Spleen (tissue), 11 donors: Measurements from ENCODE around the gene DOCK11. TPM values are rescaled to one million over a fixed set of nuclear protein-coding genes. Genes with fewer than 3 reads are reported as not detected.
"Not testable (repeated sequence)": the region's sequence is repeated elsewhere in the genome, so short reads cannot be mapped to it uniquely, and the experiment has no call there.

Source experiments
- DNase-seq: peaks from one replicate; pipeline ENCODE4 v3.0.0-alpha.2; 2020
- H3K27ac ChIP-seq, 8 donors: fragments of 200-600 bp; sonication (generic) in 7 of 8; 1 replicate in 4 of 8; 2 replicates in 4 of 8; pipeline versions ENCODE4 v1.5.0 to v1.8.0; 2016 to 2021; ENCODE audit warnings: inconsistent platforms in 4 of 8, mild to moderate bottlenecking in 4 of 8, moderate library complexity in 1 of 8
- H3K27me3 ChIP-seq, 7 donors: fragments of 200-600 bp; sonication (generic) in 6 of 7; replicated peaks in 1 of 7; 1 replicate in 4 of 7; 2 replicates in 3 of 7; pipeline versions ENCODE4 v1.5.0 to v1.8.0; 2016 to 2021; ENCODE audit warnings: inconsistent platforms in 3 of 7, mild to moderate bottlenecking in 1 of 7
- H3K36me3 ChIP-seq, 6 donors: fragments of 200-600 bp; sonication (generic) in 5 of 6; 1 replicate in 4 of 6; 2 replicates in 2 of 6; pipeline versions ENCODE4 v1.5.0 to v1.8.0; 2016 to 2021; ENCODE audit warnings: inconsistent platforms in 2 of 6
- H3K4me1 ChIP-seq, 6 donors: fragments of 200-600 bp; sonication (generic) in 5 of 6; 1 replicate in 3 of 6; 2 replicates in 3 of 6; pipeline versions ENCODE4 v1.5.0 to v1.8.0; 2016 to 2021; ENCODE audit warnings: inconsistent platforms in 3 of 6
- H3K4me3 ChIP-seq, 8 donors: fragments of 200-600 bp; sonication (generic) in 7 of 8; 1 replicate in 4 of 8; 2 replicates in 4 of 8; pipeline versions ENCODE4 v1.5.0 to v1.8.0; 2016 to 2021; ENCODE audit warnings: inconsistent platforms in 4 of 8, mild to moderate bottlenecking in 4 of 8, moderate library complexity in 2 of 8
- H3K9me3 ChIP-seq, 8 donors: fragments of 200-600 bp; sonication (generic) in 7 of 8; 1 replicate in 4 of 8; 2 replicates in 4 of 8; pipeline versions ENCODE4 v1.5.0 to v1.8.0; 2016 to 2021; ENCODE audit warnings: inconsistent platforms in 4 of 8
- CTCF ChIP-seq, 11 experiments: fragments of 200-600 bp in 7 of 11; fragments of 450-650 bp in 4 of 11; sonication (generic) in 4 of 11; IDR thresholded peaks in 8 of 11; conservative IDR thresholded peaks in 3 of 11; 1 replicate in 7 of 11; 2 replicates in 4 of 11; pipeline versions ENCODE4 v1.4.0 to v1.8.0; 2016 to 2021; ENCODE audit warnings: antibody characterized with exemption in 11 of 11, inconsistent platforms in 4 of 11, mild to moderate bottlenecking in 1 of 11
- POLR2A ChIP-seq, 3 donors: fragments of 450-650 bp; IDR thresholded peaks; one replicate each; pipeline ENCODE4 v1.5.1; 2017; ENCODE audit warnings: antibody characterized with exemption in 3 of 3, mild to moderate bottlenecking in 1 of 3
- POLR2AphosphoS5 ChIP-seq, 3 donors: sonication (generic); formaldehyde crosslinking; IDR thresholded peaks; one replicate each; pipeline ENCODE4 v1.5.1; 2017; ENCODE audit warnings: antibody characterized with exemption in 3 of 3
- WGBS, 5 donors: extraction: QIAGEN DNeasy Blood & Tissue Kit in 3 of 5; methylation state at CpG; one replicate each; pipeline versions ENCODE4 v1.1.5 to v1.1.7; 2013 to 2018; 5-methylcytosine and 5-hydroxymethylcytosine counted together
- intact Hi-C: fragments of 100-400 bp; cut with DNase I; formaldehyde crosslinking; loops from one replicate; pipeline ENCODE4 v1.15.0; 2023; ENCODE audit warnings: low total_unique reads
- polyA plus RNA-seq, 3 donors: library from polyadenylated mRNA; stranded (reverse); fragments of 200-250 nt; gene quantifications; one replicate each; pipeline ENCODE4 v1.2.1, GENCODE V29; 2013
- total RNA-seq, 7 donors: library from RNA; depleted of rRNA in 3 of 7; stranded (reverse); fragments of >200 nt in 3 of 7; fragmentation: NEBNext Ultra II Directional in 4 of 7; extraction: Animal tissue kit (Norgen Biotek cat#: 25700) in 4 of 7; gene quantifications; one replicate each; pipeline versions ENCODE4 v1.1.0 to v1.2.1, GENCODE V29; 2016 to 2021
- donor health status: healthy with polysubstance abuse.
- donor health status: DM: no; HTN: no; CAD: no; lungs with moderate emphysema.
- donor health status: DM: no; HTN: no; CAD: no.
- donor health status: Bipolar disorder and iron deficiency.
- donor health status: healthy.
- donor health status: DM: no; HTN: no; CAD: no.
- donor health status: DM: yes; HTN: yes; CAD: no.

The DOCK11 gene
- total and polyA plus RNA-seq, 10 donors = 32.8 to 68.9 (median 56.0) TPM

GRCh38 chrX:118475903-118476302 lies 19.7 kb upstream of the DOCK11 start:
- no peaks in the 10 kb centered on the region for H3K36me3 ChIP-seq
- TF ChIP-seq CTCF (IDR thresholded peaks at IDR 0.05 in 8 of 11, conservative IDR thresholded peaks at IDR 0.05 in 3 of 11) (no peak), POLR2A (IDR thresholded peaks at IDR 0.05) (no peak), POLR2AphosphoS5 (IDR thresholded peaks at IDR 0.05) (no peak)
- no peaks in the 10 kb centered on the region for H3K4me1 ChIP-seq
- WGBS, 5 donors = 79 to 97% (median 89%) methylated on average over 4 of the region's 4 CpGs
- DNase-seq = no peak
- H3K4me3 ChIP-seq = no peak overlapping the region
- intact Hi-C loops = no loop called here
- peaks cover 0 to 6% (median 2%) of the 10 kb centered on the region in 8 donors for H3K9me3 ChIP-seq
- no peaks in the 10 kb centered on the region for H3K27me3 ChIP-seq
- no peak overlapping the region for H3K27ac ChIP-seq

- no peaks in the 10 kb centered on the region for H3K36me3 ChIP-seq
- TF ChIP-seq POLR2A (IDR thresholded peaks at IDR 0.05) = no peak
- no peak for TF ChIP-seq CTCF (IDR thresholded peaks at IDR 0.05 in 8 of 11, conservative IDR thresholded peaks at IDR 0.05 in 3 of 11)
- TF ChIP-seq POLR2AphosphoS5 (IDR thresholded peaks at IDR 0.05) = no peak
- DNase-seq = no peak
- intact Hi-C loops = no loop called here
- 71 to 94% (median 90%) methylated on average over 1 of the region's 1 CpG for WGBS, 5 donors
- no peaks in the 10 kb centered on the region for H3K4me1 ChIP-seq
- no peaks in the 10 kb centered on the region for H3K9me3 ChIP-seq
- no peaks in the 10 kb centered on the region for H3K27me3 ChIP-seq
- no peak overlapping the region for H3K27ac ChIP-seq
- H3K4me3 ChIP-seq = no peak overlapping the region
These were observed 15.4 kb upstream of the DOCK11 start for GRCh38 chrX:118480172-118480571.

- intact Hi-C loops = not testable (repeated sequence)
- 87 to 97% (median 95%) methylated on average over 4 of the region's 4 CpGs for WGBS, 5 donors
These were observed 13.2 kb upstream of the DOCK11 start for GRCh38 chrX:118482384-118482783.

GRCh38 chrX:118484216-118484903 lies 11.3 kb upstream of the DOCK11 start:
- intact Hi-C loops = no loop called here
- no peak for DNase-seq
- H3K27ac ChIP-seq = no peak overlapping the region
- no peak overlapping the region for H3K4me3 ChIP-seq
- no peaks in the 10 kb centered on the region for H3K27me3 ChIP-seq
- no peaks in the 10 kb centered on the region for H3K9me3 ChIP-seq
- H3K4me1 ChIP-seq = no peaks in the 10 kb centered on the region
- TF ChIP-seq POLR2A (IDR thresholded peaks at IDR 0.05) (no peak), POLR2AphosphoS5 (IDR thresholded peaks at IDR 0.05) (no peak), CTCF (IDR thresholded peaks at IDR 0.05 in 8 of 11, conservative IDR thresholded peaks at IDR 0.05 in 3 of 11) (no peak)
- 82 to 97% (median 94%) methylated on average over 9 of the region's 9 CpGs for WGBS, 5 donors
- H3K36me3 ChIP-seq = no peaks in the 10 kb centered on the region

More at GRCh38 chrX:118482384-118482783, 13.2 kb upstream of the DOCK11 start:
- not testable (repeated sequence) for H3K36me3 ChIP-seq, H3K27ac ChIP-seq, H3K4me3 ChIP-seq, DNase-seq, H3K4me1 ChIP-seq, H3K9me3 ChIP-seq, H3K27me3 ChIP-seq

GRCh38 chrX:118486693-118487092 lies 8.9 kb upstream of the DOCK11 start:
- 71 to 100% (median 90%) methylated on average over 1 of the region's 1 CpG for WGBS, 5 donors
- H3K36me3 ChIP-seq, intact Hi-C loops, H3K4me1 ChIP-seq, H3K27ac ChIP-seq, H3K9me3 ChIP-seq, H3K27me3 ChIP-seq, DNase-seq, H3K4me3 ChIP-seq: not testable (repeated sequence)
